HEK293 (cell line): Measurements from ENCODE around the gene CD276.
A peak's percentile ranks its signal among the peaks of the same experiment; 100 is the strongest.

Experiments used
- CTCF ChIA-PET: fragments of 350-600 bp; formaldehyde crosslinking; extraction: SDS; loops from one replicate; lab custom pipeline; 2021; ENCODE audit warnings: antibody characterized with exemption; lab: Yijun Ruan, JAX
- POLR2A ChIA-PET: fragments of 300-600 bp; formaldehyde crosslinking; extraction: SDS; loops from one replicate; lab custom pipeline; 2020; ENCODE audit warnings: antibody characterized with exemption, inconsistent platforms; lab: Yijun Ruan, JAX
- H3K27ac ChIP-seq: fragments of 200-500 bp; sonication (Bioruptor generic); 2 replicates; pipeline ENCODE4 v1.5.1; 2014; ENCODE audit warnings: low read depth, low read length, control low read depth, inconsistent platforms; ENCODE audit errors: extremely low read depth
- H3K36me3 ChIP-seq, 2 experiments: fragments of 200-500 bp in 1 of 2; sonication (Bioruptor generic) in 1 of 2; 1 replicate in 1 of 2; 2 replicates in 1 of 2; pipeline ENCODE4 v1.5.1; 2014 to 2017; ENCODE audit warnings: inconsistent platforms in 2 of 2, low read length in 2 of 2; ENCODE audit not compliant: control insufficient read depth in 2 of 2, insufficient read depth in 1 of 2
- H3K4me1 ChIP-seq: fragments of 200-500 bp; sonication (Bioruptor generic); 2 replicates; pipeline ENCODE4 v1.5.1; 2014; ENCODE audit warnings: mild to moderate bottlenecking, low read length, inconsistent platforms; ENCODE audit not compliant: control insufficient read depth, insufficient read depth
- H3K4me3 ChIP-seq: 2 replicates; pipeline ENCODE4 v1.5.1; 2011; ENCODE audit warnings: low read depth, mild to moderate bottlenecking, control low read depth, low read length, moderate library complexity
- H3K9me3 ChIP-seq: fragments of 200-500 bp; sonication (Bioruptor generic); 2 replicates; pipeline ENCODE4 v1.5.1; 2014; ENCODE audit warnings: low read depth, low read length, inconsistent platforms; ENCODE audit not compliant: control insufficient read depth, insufficient read depth
- KLF1 ChIP-seq: fragments of 450-650 bp; formaldehyde crosslinking; IDR thresholded peaks from 2 replicates; pipeline ENCODE4 v1.5.1; 2016; ENCODE audit warnings: missing biosample characterization, missing genetic modification characterization
- ZBTB7A ChIP-seq: fragments of 450-650 bp; formaldehyde crosslinking; IDR thresholded peaks from 2 replicates; pipeline ENCODE4 v1.5.1; 2016; ENCODE audit warnings: low read depth, missing biosample characterization, missing genetic modification characterization
- ZFHX2 ChIP-seq: fragments of 450-650 bp; formaldehyde crosslinking; conservative IDR thresholded peaks from 2 replicates; pipeline ENCODE4 v1.5.1; 2016; ENCODE audit warnings: missing biosample characterization, missing genetic modification characterization
- ZNF155 ChIP-seq: fragments of 450-650 bp; formaldehyde crosslinking; IDR thresholded peaks from 2 replicates; pipeline ENCODE4 v1.5.1; 2016; ENCODE audit warnings: missing biosample characterization, missing genetic modification characterization
- ZNF223 ChIP-seq: fragments of 450-650 bp; formaldehyde crosslinking; IDR thresholded peaks from 2 replicates; pipeline ENCODE4 v1.5.1; 2016; ENCODE audit warnings: missing biosample characterization, missing genetic modification characterization
- ZNF274 ChIP-seq, 2 experiments: fragments of 200-500 bp in 1 of 2; fragments of 450-650 bp in 1 of 2; sonication (Bioruptor generic) in 1 of 2; formaldehyde crosslinking in 1 of 2; IDR thresholded peaks; 2 replicates each; pipeline versions ENCODE4 v1.5.1 to v1.6.1; 2014 to 2016; ENCODE audit warnings: borderline replicate concordance in 1 of 2, inconsistent platforms in 1 of 2, low read length in 1 of 2, missing biosample characterization in 1 of 2, missing genetic modification characterization in 1 of 2
- ZNF341 ChIP-seq: fragments of 450-650 bp; formaldehyde crosslinking; IDR thresholded peaks from 2 replicates; pipeline ENCODE4; 2016; ENCODE audit warnings: low read depth, missing biosample characterization, missing genetic modification characterization
- ZNF521 ChIP-seq: fragments of 450-650 bp; formaldehyde crosslinking; IDR thresholded peaks from 2 replicates; pipeline ENCODE4 v1.5.1; 2017; ENCODE audit warnings: missing biosample characterization, mild to moderate bottlenecking, missing genetic modification characterization
- ZNF707 ChIP-seq: fragments of 450-650 bp; formaldehyde crosslinking; IDR thresholded peaks from 2 replicates; pipeline ENCODE4 v1.5.1; 2016; ENCODE audit warnings: missing biosample characterization, missing genetic modification characterization
- TF ChIP-seq, protein P1 (sequence below): fragments of 450-650 bp; formaldehyde crosslinking; IDR thresholded peaks from 2 replicates; pipeline ENCODE4 v1.5.1; 2016; ENCODE audit warnings: missing biosample characterization, missing genetic modification characterization
- TF ChIP-seq, protein P2 (sequence below): fragments of 450-650 bp; formaldehyde crosslinking; IDR thresholded peaks from 2 replicates; pipeline ENCODE4 v1.5.1; 2017; ENCODE audit warnings: missing biosample characterization, missing genetic modification characterization
- TF ChIP-seq, protein P3 (sequence below): fragments of 450-650 bp; formaldehyde crosslinking; IDR thresholded peaks from 2 replicates; pipeline ENCODE4 v1.5.1; 2017; ENCODE audit warnings: missing biosample characterization, missing genetic modification characterization
- TF ChIP-seq, protein P4 (sequence below): fragments of 450-650 bp; formaldehyde crosslinking; IDR thresholded peaks from 2 replicates; pipeline ENCODE4 v1.5.1; 2016; ENCODE audit warnings: missing biosample characterization, missing genetic modification characterization

The CD276 gene

DNA sequence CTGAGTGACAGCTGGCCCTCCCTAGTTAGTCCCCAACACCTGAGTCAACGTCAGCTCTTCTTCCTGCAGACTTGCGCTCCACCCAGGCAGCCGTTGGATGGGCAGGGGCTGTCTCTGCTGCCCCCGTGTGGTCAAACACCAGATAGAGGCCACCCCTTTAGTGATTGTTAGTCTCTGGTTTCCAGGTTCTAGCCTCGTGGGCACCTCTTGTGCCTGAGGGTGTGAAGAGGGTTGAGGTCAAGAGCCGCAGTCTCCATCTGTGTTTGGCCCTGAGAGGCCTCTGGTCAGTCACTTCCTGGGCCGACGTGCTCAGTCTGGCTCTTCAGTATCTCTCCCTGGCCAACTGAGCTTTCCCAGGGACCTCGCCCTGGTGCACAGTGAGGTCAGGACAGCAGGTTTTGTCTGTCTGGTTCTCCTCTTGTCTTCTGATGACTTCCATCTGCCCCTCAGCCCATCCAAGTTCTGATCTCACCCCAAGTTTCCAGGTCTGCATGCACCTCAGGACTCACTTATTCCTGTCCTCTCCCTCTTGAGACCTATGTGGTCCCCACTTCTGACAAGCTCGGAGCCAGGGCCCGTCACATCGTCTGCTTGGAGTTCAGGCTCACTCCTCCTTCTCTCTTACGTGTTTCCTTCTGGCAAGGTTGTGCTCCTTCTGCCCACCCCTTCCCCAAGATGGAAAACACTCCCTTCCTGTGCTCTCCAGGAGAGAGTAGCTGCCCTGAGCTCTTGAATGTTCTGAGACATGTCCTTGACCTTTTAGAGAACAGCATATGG lies 20.9 kb downstream of the CD276 start (continued):
- TF ChIP-seq, protein P1, sequence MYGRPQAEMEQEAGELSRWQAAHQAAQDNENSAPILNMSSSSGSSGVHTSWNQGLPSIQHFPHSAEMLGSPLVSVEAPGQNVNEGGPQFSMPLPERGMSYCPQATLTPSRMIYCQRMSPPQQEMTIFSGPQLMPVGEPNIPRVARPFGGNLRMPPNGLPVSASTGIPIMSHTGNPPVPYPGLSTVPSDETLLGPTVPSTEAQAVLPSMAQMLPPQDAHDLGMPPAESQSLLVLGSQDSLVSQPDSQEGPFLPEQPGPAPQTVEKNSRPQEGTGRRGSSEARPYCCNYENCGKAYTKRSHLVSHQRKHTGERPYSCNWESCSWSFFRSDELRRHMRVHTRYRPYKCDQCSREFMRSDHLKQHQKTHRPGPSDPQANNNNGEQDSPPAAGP (tag by site-specific recombination): 0 out of 2 replicates have a peak, but pooled peaks have one; percentile 46
- TF ChIP-seq ZNF155 (tag by site-specific recombination) (no peak), ZNF521 (tag by site-specific recombination) (no peak), ZNF274 (IDR thresholded peaks at IDR 0.05; ENCODE audit: low read length) (no peak), ZNF274 (tag by site-specific recombination; IDR thresholded peaks at IDR 0.05; ENCODE audit: borderline replicate concordance) (peak; percentile 55; the same call in 1 of the 2 replicates), ZNF341 (tag by site-specific recombination) (no peak)
- TF ChIP-seq, protein P2, sequence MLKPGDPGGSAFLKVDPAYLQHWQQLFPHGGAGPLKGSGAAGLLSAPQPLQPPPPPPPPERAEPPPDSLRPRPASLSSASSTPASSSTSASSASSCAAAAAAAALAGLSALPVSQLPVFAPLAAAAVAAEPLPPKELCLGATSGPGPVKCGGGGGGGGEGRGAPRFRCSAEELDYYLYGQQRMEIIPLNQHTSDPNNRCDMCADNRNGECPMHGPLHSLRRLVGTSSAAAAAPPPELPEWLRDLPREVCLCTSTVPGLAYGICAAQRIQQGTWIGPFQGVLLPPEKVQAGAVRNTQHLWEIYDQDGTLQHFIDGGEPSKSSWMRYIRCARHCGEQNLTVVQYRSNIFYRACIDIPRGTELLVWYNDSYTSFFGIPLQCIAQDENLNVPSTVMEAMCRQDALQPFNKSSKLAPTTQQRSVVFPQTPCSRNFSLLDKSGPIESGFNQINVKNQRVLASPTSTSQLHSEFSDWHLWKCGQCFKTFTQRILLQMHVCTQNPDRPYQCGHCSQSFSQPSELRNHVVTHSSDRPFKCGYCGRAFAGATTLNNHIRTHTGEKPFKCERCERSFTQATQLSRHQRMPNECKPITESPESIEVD (tag by site-specific recombination): no peak
- TF ChIP-seq, protein P3, sequence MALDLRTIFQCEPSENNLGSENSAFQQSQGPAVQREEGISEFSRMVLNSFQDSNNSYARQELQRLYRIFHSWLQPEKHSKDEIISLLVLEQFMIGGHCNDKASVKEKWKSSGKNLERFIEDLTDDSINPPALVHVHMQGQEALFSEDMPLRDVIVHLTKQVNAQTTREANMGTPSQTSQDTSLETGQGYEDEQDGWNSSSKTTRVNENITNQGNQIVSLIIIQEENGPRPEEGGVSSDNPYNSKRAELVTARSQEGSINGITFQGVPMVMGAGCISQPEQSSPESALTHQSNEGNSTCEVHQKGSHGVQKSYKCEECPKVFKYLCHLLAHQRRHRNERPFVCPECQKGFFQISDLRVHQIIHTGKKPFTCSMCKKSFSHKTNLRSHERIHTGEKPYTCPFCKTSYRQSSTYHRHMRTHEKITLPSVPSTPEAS (tag by site-specific recombination): no peak

DNA sequence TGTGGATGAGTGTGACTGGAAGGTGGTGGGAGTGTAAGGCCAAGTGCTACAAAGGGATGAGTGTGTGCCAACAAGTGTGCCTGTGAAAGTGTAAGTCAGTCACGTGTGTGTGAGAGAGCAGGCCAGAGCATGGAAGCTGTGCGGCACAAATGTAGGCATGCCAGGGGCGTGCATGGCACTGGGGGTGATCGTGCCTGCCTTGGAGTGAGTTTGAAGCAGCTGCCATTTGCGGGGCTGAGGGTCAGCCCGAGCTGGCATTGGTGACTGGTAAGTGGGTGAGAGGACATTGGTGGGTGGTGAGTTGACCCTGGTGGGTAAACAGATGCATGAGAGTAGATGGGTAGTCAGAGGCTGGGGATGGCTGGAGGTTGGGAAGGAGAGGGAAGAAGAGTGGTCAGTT lies 24.5 kb downstream of the CD276 start:
- H3K4me3 ChIP-seq: no peak overlapping the region
- peaks cover 18 to 94% of the 10 kb centered on the region in 2 experiments; a peak in 2 of 3 replicates for H3K36me3 ChIP-seq
- H3K9me3 ChIP-seq: no peaks in the 10 kb centered on the region
- POLR2A ChIA-PET: no interaction called here
- H3K27ac ChIP-seq: no peak overlapping the region
- TF ChIP-seq, protein P4, sequence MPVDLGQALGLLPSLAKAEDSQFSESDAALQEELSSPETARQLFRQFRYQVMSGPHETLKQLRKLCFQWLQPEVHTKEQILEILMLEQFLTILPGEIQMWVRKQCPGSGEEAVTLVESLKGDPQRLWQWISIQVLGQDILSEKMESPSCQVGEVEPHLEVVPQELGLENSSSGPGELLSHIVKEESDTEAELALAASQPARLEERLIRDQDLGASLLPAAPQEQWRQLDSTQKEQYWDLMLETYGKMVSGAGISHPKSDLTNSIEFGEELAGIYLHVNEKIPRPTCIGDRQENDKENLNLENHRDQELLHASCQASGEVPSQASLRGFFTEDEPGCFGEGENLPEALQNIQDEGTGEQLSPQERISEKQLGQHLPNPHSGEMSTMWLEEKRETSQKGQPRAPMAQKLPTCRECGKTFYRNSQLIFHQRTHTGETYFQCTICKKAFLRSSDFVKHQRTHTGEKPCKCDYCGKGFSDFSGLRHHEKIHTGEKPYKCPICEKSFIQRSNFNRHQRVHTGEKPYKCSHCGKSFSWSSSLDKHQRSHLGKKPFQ (tag by site-specific recombination): no peak
- 0 out of 2 replicates have a peak, but pooled peaks have one; percentile 6 for TF ChIP-seq ZFHX2
- TF ChIP-seq KLF1 (tag by site-specific recombination): no peak
- TF ChIP-seq ZBTB7A (tag by site-specific recombination): 0 out of 2 replicates have a peak, but pooled peaks have one; percentile 16
- no peak for TF ChIP-seq ZNF223 (tag by site-specific recombination)
- TF ChIP-seq, all 188 proteins: peak for 2
- CTCF ChIA-PET: interaction anchor here (0.8 to 3.2 kb wide), 3 partner anchors 9 to 74 kb away, joined by 3 to 11 read pairs (median 3); no protein-coding TSS in a partner anchor
- no peaks in the 10 kb centered on the region for H3K4me1 ChIP-seq

DNA sequence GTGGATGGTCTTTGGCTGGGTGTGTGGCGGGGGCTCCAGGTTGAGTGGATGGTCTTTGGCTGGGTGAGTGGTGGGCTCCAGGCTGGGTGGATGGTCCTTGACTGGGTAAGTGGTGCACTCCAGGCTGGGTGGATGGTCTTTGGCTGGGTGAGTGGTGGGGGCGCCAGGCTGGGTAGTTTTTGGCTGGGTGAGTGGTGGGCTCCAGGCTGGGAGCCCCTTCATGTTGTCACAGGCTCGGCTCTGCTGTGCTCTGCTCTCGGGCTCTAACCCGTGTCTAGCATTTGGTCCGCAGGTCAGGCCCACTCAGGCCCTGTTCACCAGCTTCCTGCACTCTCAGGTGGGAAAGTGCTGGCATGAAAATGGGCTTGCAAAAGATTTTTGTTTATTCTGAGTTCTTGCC lies 25.1 kb downstream of the CD276 start:
- Histone ChIP-seq H3K27ac (no peak overlapping the region), H3K4me3 (no peak overlapping the region), H3K9me3 (no peaks in the 10 kb centered on the region), H3K4me1 (no peaks in the 10 kb centered on the region), H3K36me3 (peaks cover 18 to 93% of the 10 kb centered on the region in 2 experiments; a peak in 2 of 3 replicates)
- CTCF ChIA-PET: interaction anchor here (0.6 to 3.3 kb wide), 7 partner anchors 9 to 377 kb away, joined by 3 to 11 read pairs (median 3); no protein-coding TSS in a partner anchor
- no peak for TF ChIP-seq ZNF707 (tag by site-specific recombination)
- 0 out of 2 replicates have a peak, but pooled peaks have one; percentile 7 for TF ChIP-seq ZBTB7A (tag by site-specific recombination)
- POLR2A ChIA-PET: no interaction called here
